NCI-H345 treated with DMSO at 0.1 percent for 48 hours (cell line): ENCODE results near the gene IFI35.
"Not testable (repeated sequence)": the region's sequence is repeated elsewhere in the genome, so short reads cannot be mapped to it uniquely, and the experiment has no call there.

Experiments used
- DNase-seq: peaks from one replicate; lab custom pipeline; 2025; ENCODE audit not compliant: unreplicated experiment; lab: John Stamatoyannopoulos, UW

Gene IFI35

DNA sequence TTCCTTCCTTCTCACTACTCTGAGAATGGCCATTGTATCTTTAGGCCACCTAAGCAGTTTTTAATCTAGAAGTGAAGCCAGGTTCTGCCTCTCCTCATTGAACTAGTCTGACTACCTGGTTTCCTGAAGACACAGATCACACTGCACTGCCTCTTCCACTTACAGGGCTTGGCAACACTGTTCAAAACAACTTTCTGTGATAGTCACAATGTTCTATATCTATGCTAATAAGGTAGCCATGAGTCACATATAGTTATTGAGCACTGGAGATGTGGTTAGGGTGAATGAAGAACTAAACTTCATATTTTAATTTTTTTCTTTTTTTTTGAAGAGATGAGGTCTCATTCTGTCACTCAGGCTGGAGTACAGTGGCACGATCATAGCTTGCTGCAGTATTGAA is 45.4 kb downstream of the IFI35 start:
- no peak for DNase-seq

DNA sequence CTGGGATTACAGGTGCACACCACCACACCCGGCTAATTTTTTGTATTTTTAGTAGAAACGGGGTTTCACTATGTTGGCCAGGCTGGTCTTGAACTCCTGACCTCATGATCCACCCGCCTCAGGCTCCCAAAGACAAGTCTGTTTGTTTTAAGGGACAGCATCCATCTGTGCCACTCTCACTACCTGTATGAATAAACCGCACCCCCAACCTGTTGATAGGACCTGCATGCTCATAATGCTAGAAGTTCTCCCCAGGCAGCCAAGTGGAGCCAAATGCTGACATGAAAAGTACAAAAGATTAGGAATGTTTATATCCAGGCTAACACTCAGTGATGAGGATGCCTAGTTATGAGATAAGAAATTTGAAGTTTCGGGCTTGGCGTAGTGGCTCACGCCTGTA is 46.4 kb downstream of the IFI35 start:
- not testable (repeated sequence) for DNase-seq

DNA sequence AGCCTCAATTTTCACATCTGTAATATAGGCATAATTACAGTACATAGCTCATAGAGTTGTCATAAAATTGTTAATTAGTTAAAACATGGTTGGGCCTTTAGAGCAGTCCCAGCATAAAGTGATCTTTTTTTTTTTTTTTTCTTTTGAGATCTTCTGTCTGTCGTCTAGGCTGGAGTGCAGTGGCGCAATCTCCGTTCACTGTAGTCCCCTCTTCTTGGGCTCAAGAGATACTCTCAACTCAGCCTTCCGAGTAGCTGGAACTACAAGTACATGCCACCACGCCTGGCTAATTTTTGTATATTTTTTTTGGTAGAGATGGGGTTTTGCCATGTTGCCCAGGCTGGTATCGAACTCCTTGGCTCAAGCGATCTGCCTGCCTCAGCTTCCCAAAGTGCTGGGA is 49.5 kb downstream of the IFI35 start:
- DNase-seq, result no peak

DNA sequence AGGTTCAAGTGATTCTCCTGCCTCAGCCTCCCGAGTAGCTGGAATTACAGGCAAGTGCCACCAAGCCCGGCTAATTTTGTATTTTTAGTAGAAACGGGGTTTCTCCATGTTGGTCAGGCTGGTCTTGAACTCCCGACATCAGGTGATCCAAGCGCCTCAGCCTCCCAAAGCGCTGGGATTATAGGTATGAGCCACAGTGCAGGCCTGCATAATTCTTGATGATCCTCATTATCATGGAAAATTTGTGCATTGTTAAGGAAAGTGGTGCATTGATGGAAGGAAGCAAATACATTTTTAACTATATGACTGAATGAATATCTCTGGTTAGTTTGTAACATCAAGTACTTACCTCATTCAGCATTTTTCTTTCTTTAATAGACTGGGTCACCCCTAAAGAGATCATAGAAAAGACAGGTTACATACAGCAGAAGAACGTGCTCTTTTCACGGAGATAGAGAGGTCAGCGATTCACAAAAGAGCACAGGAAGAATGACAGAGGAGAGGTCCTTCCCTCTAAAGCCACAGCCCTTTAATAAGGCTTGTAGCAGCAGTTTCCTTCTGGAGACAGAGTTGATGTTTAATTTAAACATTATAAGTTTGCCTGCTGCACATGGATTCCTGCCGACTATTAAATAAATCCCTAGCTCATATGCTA is 56.5 kb downstream of the IFI35 start:
- no peak for DNase-seq
